Amniotic epithelial cell (primary cell): Measurements from ENCODE around the gene AKAP8L.
A peak's percentile ranks its signal among the peaks of the same experiment; 100 is the strongest.
"Not testable (repeated sequence)": the region's sequence is repeated elsewhere in the genome, so short reads cannot be mapped to it uniquely, and the experiment has no call there.

Experiments
- DNase-seq: peaks from one replicate; pipeline ENCODE4 v3.0.0-alpha.2; 2010; ENCODE audit warnings: low read depth

AKAP8L gene

DNA sequence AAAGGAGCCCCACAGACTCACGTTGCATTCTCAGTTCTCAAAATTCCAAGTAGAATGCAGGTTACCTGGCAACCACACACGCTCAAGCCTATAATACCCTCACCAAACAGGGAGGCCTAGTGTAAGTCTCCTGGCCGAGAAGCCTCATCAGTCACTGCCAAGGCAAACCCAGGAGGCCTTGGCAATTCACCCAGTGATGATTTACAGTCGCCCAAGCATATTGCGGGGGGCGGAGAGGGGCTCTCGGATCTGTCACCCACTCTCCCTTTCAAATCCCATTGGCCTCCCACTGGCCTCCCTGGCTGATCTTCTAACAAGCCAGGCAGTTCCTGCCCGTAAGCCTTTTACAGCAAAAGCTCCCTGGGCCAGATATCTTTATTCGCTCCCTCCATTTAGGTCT, 1.1 kb downstream of the AKAP8L start:
- peak; percentile 51 for DNase-seq

DNA sequence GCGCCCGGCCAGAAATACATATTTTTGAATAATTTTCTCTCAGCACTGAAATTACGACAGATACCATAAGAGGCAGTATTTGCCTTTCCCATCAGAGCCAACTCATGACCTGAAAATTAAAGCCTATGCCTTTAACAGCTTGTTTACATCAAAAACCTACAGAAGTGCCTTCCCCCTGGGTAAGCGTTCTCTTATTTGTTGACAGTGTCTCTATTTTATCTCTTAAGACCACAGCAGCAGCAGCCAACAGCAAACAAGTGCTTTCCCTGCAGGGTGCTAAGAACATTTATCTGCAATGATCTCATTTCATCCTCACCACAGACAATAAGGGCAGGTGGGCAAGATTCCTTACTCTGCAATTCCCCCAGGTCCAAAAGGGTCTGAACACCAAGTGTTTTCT, 6.0 kb downstream of the AKAP8L start:
- DNase-seq, result peak; percentile 37

DNA sequence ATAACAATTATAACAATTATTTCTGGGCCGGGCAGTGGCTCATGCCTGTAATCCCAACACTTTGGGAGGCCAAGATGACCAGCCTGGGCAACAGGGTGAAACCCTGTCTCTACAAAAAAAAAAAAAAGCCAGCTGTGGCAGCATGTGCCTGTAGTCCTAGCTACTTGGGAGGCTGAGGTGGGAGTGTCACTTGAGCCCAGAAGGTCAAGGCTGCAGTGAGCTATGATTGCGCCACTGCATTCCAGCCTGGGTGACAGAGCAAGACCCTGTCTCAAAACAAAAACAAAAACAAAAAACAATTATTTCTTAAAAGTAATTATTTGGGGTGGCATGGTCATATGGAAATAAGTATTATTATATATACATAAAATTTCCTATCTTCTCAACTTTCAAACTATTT, 7.4 kb downstream of the AKAP8L start:
- DNase-seq, result not testable (repeated sequence)

DNA sequence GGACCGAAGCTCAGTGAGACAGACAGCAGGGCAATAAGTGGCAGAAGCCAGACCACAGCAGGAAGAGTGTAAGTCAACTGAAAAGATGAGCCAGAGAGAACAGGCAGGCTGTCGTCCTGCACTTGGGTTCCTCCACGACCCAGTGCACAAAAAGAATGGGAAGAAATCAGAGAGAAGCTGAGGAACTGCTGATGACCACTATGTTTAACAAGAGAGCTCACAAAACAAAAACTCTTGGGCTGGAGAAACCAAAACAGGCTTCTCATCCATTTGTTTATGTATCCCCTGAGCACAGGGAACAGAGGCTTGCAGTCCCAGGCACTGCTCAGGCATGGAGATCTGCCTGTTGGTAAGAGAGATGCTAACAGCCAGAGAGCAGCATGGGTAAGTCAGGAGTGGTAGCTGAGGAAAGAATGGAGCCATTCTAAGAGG, 14.0 kb downstream of the AKAP8L start:
- DNase-seq, result no peak

DNA sequence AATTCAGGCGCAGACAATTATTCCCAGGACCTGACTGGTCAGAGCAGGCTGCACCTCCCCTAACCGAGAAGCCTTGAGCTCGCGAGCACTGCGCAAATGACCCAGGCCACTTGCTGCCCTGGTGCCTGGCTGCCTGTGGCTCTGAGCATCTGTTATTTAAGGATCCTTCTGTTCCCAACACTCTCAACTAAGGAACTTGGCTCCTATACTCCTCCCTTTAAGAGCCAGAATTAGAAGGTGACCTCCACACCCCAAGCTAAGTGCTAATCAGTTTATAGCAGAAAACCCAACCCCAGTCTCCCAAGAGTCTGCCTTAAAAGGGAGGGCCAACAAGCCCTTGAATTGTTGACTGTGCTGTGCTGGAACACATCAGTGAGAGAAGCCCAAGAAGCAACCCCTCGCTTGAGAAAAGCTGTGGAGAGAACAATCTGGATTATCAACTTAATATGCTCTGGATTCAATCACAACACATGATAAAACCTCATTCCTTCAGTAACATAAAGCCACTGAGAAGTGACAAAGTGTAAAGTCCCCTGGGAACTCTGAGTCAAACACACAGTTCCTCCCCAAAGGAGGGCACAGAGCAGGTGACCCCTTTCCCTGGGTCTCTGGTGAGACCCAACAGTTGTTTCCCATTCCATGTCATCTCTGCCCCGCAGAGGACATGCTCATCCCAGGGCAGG, 14.6 kb downstream of the AKAP8L start:
- DNase-seq, result no peak

DNA sequence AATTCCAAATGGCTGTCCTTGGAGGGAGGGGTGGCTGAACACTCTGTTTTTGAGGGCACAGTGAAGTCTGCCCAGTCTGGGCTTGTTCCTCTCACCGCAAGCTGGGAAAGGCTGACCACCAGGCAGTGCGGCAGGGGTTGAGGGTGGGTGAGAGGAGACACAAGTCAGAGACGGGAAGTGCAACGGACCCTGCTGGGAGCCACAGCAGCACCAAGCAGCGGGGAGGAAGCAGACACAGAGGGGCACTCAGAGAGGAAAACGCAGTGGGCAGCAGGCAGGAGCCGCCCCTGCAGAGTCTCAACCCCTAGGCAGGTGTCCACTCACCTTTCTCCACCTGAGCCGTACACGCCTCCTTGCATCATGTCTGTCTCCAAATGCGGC, 15.6 kb downstream of the AKAP8L start:
- DNase-seq, result no peak

DNA sequence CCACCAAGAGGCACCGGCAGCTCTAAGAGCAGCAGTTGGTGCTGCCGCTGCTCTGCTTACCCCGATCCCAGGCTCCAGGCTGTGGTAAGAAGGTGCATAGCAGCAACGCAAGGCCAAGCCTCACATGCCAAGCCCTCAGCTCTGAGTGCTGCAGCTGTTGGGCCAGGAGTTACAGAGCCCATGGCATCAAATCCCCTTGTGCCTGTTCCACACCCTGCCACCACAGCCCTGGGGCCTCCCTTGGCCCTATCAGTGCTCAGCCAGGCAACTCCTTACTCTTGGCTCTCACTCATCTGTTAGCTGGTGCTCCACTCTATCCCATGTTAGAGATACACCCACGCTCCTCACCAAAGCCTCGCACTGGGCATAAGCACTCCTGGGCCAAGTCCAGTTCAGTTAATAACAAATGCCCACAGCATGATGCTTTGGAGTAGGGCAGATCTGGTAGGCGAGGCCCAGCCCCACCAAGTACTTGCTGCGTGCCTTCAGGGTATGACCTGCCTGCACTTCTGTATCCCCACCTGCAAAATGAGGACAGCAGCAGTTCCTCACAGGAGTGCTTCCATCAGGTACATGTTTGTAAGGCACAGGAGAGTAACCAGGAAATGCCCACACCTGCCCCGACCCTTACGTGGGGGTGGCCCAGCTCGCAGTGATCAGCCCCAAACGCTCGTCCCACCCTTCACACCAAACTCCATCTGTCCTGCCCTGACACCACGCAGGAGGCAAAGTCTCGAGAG, 16.2 kb downstream of the AKAP8L start:
- no peak for DNase-seq

DNA sequence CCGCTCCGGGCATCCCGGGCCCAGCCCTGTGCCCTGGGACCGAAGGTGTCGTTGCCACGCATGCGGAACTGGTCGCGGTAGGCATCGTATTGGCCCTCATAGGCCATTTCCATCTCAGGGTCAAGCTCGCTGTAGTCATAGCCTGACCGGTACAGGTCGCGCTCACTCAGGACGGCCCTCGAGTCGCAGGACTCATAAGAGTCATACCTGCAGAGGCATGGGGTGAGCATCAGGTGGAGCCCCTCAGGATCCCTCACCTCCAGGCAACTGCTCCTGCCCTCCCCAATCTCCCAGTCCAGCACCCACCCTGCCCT, 17.4 kb downstream of the AKAP8L start:
- DNase-seq, result no peak

DNA sequence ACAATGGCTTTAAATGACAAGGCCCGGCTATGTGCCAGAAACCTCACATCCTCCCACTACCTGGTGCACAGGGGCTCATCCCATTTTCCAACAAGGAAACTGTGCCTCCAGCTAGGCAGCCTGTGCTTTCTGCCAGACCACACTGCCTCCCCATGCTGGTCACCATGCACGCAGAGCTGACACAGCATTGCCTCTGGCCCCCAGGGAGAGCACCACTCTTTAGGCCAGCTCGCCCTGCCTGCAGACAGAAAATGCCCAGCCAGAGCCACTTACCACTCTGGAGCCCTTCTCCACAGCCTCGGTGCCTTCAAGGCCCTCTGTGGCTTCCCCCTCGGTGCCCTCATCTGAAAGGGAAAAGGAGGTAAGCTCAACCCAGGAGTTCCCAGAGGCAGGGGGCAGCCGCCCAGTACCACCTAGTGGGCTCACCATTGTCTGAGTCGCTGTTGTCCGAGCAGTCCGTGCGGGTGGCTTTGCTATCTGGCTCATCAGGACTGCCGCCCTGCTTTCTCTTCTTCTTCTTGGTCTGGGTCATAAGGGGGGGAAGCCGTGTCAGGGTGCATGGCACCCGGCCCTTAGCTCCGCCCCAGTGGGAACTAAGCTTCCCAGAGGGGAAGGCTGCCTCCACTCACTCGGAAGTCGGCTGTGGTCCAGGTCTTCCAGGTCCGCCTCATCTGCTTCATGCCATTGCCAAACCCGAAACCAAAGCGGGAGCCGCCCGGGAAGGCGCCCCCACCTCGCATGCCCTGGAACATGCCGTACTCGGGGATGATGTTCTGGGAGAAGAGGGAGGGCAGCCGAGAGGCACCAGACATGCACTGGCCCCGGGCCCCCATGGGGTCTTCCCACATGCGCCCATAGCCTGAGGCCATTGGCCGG, 18.0 kb downstream of the AKAP8L start:
- no peak for DNase-seq

DNA sequence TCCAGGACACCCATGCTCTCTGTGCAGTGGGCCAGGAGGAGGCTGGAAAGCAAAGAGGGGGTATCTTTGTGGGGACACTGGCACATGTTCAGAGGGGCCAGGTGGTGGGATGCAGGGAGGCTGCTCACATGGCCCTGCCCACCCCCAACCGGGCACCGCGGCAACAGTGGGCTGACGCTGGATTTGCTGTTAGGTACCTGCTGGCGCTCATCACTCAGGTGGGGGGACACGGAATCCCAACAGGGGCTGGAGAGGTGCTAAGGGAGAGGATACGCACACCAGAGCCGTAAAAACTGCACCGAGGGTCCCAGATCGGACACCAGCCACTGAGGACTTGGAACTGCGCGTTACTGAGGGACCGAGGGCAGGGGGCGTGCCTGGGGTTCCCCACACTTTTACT, 19.2 kb downstream of the AKAP8L start:
- DNase-seq, result no peak

DNA sequence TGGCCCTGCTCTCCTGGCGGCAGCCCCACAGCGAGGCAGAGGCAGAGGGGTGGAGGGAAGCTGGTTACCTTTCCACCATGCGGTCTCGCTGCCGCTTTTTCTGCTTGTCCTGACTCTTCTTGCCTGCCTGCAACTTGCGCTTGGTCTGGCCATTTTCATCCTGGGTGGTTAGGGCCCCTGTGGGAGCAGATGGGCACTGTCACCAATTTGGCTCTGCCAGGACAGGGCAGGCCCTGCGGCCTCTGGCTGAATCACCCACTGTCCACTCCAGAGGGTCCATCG, 19.6 kb downstream of the AKAP8L start:
- DNase-seq, result no peak

DNA sequence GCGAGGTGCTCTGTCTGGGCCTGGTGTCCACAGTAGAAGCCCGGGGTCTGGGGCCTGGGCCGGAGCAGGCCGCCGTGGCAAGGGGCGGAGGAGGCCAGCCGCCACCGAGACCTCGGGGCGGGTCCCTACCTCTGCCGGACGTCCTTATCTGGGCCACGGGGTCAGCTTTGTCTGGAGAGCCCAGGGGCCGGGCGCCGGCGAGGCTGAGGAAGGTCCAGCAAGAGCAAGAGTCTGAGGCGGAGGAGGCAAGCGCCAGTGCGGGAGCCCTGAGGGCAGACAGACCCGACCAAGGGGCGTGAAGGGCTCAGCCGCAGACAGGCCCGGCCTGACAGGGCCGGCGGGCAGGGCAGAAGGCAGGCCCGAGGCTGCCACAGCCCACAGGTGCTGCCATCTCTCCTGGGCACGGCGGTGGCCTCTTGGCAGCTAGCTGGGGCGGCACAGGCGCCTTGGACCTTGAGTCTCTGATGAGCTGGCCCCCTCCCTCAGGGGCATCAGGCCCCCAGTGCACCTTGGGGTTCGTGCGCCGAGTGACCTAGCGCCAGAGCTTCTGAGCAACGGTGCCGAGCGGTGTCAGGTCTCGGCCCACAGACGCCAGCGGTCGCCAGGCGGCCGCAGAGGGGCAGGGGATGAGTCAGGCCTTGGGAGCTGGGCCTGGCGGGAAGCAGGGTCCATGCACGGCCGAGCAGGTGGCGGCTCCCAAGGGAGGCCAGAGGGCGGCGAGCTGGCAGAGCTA, 20.1 kb downstream of the AKAP8L start:
- DNase-seq, result no peak

DNA sequence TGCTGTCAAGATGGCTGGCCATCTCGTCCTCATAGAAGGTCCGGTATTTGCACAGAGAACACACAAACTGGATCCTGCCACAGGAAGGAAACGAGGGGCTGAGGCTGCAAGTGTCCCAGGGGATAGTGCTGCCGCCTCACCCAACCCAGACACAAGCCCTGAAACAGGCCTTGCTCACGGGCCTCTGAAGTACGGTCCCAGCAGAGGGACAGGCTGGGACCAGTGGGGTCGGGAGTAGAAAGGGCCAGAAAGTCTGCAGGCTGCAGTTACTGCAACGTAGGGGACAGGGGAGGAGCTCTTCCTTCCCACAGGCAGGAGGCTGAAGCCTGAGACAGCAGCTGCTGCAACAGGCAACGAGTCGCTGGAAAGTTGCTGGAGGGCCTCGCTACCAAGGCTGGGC, 21.0 kb downstream of the AKAP8L start:
- no peak for DNase-seq

DNA sequence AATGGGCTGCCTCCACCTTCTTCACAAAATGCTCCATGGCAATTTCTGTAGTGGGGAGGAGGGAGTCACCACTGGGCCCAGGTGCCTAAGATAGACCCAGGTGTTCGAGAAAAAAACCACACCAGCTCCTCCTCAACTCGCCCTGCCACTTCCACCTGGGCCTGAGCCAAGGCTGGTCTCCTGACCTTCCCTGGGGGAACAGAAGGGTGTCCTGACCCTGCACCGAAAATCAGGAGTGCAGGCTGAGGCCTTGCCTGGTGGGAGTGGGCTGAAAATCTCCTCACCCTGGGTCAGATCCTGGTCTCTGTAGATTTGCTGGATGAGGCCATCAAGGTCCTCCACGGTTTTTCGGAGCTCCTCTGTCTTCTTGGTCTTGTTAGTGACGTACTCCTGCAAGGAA, 21.6 kb downstream of the AKAP8L start:
- DNase-seq, result no peak

DNA sequence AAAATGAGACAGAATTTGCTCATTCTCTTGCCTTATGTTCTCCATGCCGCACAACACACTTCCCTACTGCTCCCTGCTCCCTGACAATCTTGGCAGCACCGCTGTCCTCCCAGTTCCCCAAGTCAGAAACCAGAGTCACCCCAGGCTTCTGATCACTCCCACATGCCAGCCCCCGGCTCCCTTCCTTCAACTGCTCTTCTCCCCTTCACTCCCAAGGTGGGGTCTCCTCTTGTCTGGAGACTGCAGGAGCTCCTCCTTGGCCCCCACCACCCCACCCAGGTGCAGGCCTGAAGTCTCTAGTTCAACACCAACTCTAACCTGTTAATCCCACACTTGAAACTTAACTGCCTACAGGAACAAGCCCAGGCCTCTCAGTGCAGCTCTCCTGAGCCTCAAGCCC, 22.4 kb downstream of the AKAP8L start:
- no peak for DNase-seq

DNA sequence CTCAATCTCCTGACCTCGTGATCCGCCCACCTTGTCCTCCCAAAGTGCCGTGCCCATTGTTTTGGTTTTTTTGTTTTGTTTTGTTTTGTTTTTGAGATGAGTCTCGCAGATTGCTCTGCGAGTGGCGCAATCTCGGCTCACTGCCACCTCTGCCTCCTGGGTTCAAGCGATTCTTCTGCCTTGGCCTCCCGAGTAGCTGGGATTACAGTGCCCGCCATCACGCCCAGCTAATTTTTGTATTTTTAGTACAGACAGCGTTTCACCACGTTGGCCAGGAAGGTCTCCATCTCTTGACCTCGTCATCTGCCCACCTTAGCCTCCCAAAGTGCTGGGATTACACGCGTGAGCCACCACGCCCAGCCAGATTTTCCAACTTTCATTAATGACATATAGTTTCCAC, 23.5 kb downstream of the AKAP8L start:
- not testable (repeated sequence) for DNase-seq

DNA sequence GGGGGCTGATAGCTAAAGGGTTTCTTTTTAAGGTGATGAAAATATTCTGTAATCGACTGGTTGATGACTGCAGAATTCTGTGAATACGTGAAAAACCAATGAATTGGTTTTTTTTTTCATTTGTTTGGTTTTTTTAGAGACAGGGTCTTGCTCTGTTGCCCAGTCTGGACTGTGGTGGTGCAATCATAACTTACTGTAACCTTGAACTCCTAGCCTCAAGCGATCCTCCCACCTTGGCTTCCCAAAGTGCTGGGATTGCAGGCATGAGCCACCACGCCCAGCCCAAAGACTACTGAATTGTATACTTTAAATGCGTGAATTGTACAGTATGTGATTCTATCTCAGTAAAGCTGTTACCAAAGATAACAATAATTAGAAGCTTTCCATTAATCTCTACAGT, 24.4 kb downstream of the AKAP8L start:
- no peak for DNase-seq

DNA sequence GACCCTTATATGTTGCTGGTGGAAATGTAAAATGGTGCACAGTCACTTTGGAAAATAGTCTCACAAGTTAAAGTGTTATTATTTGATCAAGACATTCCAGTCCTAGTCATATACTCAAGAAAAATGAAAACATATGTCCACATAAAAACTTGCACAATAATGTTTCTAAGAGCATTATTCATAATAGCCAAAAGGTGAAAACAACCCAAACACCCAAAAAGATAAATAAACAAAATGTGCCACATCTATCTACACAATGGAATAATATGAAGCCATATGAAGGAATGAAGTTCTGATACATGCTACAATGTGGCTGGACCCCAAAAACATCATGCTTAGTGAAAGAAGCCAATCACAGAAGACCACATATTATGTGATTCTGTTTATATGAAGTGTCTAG, 24.8 kb downstream of the AKAP8L start:
- peak; percentile 38 for DNase-seq

DNA sequence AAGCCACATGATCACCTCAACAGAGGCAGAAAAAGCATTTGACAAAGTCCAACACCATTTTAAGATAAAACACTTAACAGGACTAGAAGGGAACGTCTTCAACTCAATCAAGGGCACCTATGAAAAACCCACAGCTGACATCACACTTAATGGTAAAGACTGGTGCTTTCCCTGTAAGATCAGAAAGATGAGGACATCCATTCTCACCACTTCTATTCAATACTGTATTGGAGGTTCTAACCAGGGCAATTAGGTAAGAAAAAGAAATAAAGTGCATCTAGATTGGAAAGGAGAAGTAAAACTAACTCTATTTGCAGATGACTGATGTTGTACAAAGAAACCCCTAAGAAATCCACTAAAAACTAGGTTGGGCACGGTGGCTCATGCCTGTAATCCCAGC, 28.0 kb downstream of the AKAP8L start:
- no peak for DNase-seq

DNA sequence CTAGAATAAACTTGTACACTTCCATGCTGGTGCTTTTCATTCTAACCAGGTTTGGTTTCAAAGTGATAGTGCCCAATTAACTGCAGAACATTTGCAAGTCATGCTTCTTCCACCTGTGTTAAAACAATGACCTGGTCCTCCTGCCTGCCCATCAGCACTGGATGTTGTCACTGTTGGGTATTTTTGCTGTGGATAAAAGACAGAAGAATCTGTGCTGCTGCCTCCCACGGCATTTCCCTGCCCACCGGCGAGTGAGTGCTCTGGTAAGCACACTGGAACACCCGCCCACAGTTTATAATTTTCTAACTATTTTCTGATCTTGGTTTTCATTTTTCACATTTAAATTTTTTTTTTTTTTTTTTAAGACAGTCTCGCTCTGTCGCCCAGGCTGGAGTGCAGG, 36.9 kb downstream of the AKAP8L start:
- DNase-seq, result no peak

DNA sequence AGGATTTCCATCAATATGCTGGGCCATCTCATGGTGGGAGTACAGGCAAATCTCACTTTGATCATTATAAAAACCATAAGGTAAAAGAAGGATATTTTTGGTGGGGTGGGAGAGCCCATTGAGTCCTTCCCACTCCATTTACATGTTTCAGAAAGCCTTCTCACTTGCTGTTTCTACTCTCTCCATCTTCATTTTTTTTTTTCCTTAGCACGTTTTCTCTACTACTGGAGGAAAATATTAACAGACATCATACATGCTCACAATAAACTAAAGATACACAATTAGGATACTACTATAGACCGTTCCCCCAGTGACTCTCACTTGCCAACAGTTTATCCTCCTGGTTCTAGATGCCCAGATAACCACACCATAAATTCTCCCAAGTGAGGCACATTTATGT, 37.4 kb downstream of the AKAP8L start:
- no peak for DNase-seq

DNA sequence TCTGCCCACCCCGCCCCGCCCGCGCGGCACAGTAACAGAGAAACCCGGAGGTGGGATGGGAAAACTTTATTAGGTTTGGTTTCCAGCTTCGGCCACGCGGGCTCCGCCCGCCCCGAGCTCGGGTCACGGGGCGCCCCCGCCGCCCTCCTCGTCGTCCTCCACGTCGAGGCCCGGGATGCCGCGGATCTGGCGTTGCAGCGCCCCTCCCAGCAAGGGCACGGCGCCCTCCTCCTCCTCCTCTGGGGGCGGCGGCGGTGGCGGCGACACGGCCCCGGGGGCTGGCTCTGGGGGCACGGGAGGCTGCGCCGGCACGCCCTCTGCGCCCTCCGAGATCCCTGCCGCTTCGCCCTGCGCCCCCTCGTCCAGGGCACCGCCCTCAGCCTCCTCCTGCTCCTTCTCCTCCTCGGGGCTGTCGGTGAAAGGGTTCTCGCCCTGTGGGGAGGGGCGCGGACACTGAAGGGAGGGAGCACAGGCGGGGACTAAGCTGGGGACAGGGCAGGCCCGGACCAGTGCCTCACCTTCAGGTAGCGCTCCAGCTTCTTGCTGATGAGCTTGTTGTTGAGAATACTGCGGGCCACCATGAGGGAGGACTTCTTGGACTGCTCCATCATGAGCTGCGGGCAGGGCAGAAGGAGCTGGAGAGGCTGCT, 38.7 kb downstream of the AKAP8L start:
- peak; percentile 23 for DNase-seq
